Gastroesophageal sphincter (tissue), 4 donors: ENCODE measurements around the gene LUC7L2. TPM values are rescaled to one million over a fixed set of nuclear protein-coding genes. Genes with fewer than 3 reads are reported as not detected.

Experiments
- ATAC-seq: fragments of 150-250 bp; one replicate; pipeline ENCODE4 v1.9.1; 2016; ENCODE audit warnings: mild to moderate bottlenecking, moderate library complexity
- H3K27ac ChIP-seq, 4 donors: fragments of 200-600 bp; sonication (generic) in 3 of 4; 1 replicate in 3 of 4; 2 replicates in 1 of 4; pipeline ENCODE4 v1.5.1; 2016 to 2019
- H3K27me3 ChIP-seq: fragments of 200-600 bp; sonication (generic); one replicate; pipeline ENCODE4 v1.5.1; 2019
- H3K36me3 ChIP-seq, 2 donors: fragments of 200-600 bp; sonication (generic); one replicate each; pipeline ENCODE4 v1.5.1; 2019; ENCODE audit warnings: control low read depth in 1 of 2
- H3K4me1 ChIP-seq, 3 donors: fragments of 200-600 bp; sonication (generic); 1 replicate in 2 of 3; 2 replicates in 1 of 3; pipeline ENCODE4 v1.5.1; 2016 to 2019; ENCODE audit warnings: control low read depth in 2 of 3
- H3K4me3 ChIP-seq, 2 donors: fragments of 200-600 bp; sonication (generic); one replicate each; pipeline ENCODE4 v1.5.1; 2019; ENCODE audit warnings: mild to moderate bottlenecking in 1 of 2, moderate library complexity in 1 of 2
- H3K9me3 ChIP-seq, 3 donors: fragments of 200-600 bp; sonication (generic); one replicate each; pipeline ENCODE4 v1.5.1; 2017 to 2019; ENCODE audit warnings: control low read depth in 2 of 3
- CTCF ChIP-seq, 4 experiments: fragments of 200-600 bp in 2 of 4; fragments of 450-650 bp in 2 of 4; sonication (generic) in 1 of 4; IDR thresholded peaks; one replicate each; pipeline ENCODE4 v1.5.1; 2017 to 2019; ENCODE audit warnings: antibody characterized with exemption in 4 of 4, mild to moderate bottlenecking in 2 of 4, moderate library complexity in 2 of 4
- EP300 ChIP-seq: sonication (generic); formaldehyde crosslinking; IDR thresholded peaks from one replicate; pipeline ENCODE4 v1.6.1; 2017; ENCODE audit warnings: antibody characterized with exemption, mild to moderate bottlenecking
- POLR2A ChIP-seq, 2 donors: fragments of 450-650 bp; IDR thresholded peaks; one replicate each; pipeline ENCODE4 v1.6.1; 2017; ENCODE audit warnings: antibody characterized with exemption in 2 of 2, mild to moderate bottlenecking in 2 of 2, moderate library complexity in 1 of 2
- POLR2AphosphoS5 ChIP-seq: sonication (generic); formaldehyde crosslinking; IDR thresholded peaks from one replicate; pipeline ENCODE4 v1.6.1; 2017; ENCODE audit warnings: antibody characterized with exemption
- WGBS, 2 donors: methylation state at CpG; one replicate each; pipeline ENCODE4 v1.1.5; 2018; ENCODE audit warnings: low coverage in 1 of 2; 5-methylcytosine and 5-hydroxymethylcytosine counted together
- total RNA-seq, 4 donors: library from RNA; depleted of rRNA; stranded (reverse); fragments of >200 nt; gene quantifications; one replicate each; pipeline ENCODE4 v1.1.0, GENCODE V29; 2016

Gene LUC7L2
- total RNA-seq, 4 donors from 2014 or later, result 61.5 to 106 (median 72.6) TPM

GRCh38 chr7:139393621-139394211 lies 34.0 kb downstream of the LUC7L2 start:
- peaks cover 0 to 51% of the 10 kb centered on the region in 2 donors for H3K36me3 ChIP-seq
- ATAC-seq, result no peak
- 100% methylated on average over 1 of the region's 1 CpG for WGBS, 2 donors
- H3K4me3 ChIP-seq, result no peak overlapping the region
- H3K4me1 ChIP-seq, result peaks cover 0 to 23% (median 0%) of the 10 kb centered on the region in 3 donors
- no peak overlapping the region for H3K27ac ChIP-seq
- no peak for TF ChIP-seq EP300
- no peak for TF ChIP-seq POLR2A (IDR thresholded peaks at IDR 0.05)
- TF ChIP-seq CTCF (IDR thresholded peaks at IDR 0.05), result no peak
- TF ChIP-seq POLR2AphosphoS5, result no peak
- H3K27me3 ChIP-seq, result no peaks in the 10 kb centered on the region
- H3K9me3 ChIP-seq, result no peaks in the 10 kb centered on the region

DNA sequence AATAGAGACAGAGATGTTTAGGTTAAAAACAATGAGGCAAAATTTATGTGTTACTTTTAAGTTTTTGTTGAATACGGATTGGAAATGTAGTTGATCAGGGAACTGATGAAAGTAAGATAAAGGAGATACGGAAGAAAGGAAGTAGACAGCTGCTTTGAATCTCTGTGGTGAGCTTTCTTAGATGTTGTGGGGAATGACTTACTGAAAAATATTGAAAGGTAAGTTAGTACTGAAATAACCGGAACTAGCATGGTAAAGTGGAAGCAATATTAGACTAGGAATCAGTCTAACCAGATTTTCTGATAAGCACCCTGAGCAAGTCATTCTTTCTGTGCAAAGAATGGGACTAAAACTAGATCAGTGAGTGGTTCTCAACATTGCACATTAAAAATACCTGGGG lies 34.8 kb downstream of the LUC7L2 start:
- Histone ChIP-seq H3K27me3 (no peaks in the 10 kb centered on the region), H3K4me3 (no peak overlapping the region), H3K9me3 (no peaks in the 10 kb centered on the region), H3K27ac (no peak overlapping the region), H3K4me1 (peaks cover 0 to 23% (median 0%) of the 10 kb centered on the region in 3 donors), H3K36me3 (peaks cover 0 to 51% of the 10 kb centered on the region in 2 donors)
- no peak for ATAC-seq
- TF ChIP-seq CTCF (IDR thresholded peaks at IDR 0.05), result no peak
- no peak for TF ChIP-seq POLR2A (IDR thresholded peaks at IDR 0.05)
- no peak for TF ChIP-seq EP300
- TF ChIP-seq POLR2AphosphoS5, result no peak
- 84 to 85% methylated on average over 2 to 3 of the region's 3 CpGs for WGBS, 2 donors

DNA sequence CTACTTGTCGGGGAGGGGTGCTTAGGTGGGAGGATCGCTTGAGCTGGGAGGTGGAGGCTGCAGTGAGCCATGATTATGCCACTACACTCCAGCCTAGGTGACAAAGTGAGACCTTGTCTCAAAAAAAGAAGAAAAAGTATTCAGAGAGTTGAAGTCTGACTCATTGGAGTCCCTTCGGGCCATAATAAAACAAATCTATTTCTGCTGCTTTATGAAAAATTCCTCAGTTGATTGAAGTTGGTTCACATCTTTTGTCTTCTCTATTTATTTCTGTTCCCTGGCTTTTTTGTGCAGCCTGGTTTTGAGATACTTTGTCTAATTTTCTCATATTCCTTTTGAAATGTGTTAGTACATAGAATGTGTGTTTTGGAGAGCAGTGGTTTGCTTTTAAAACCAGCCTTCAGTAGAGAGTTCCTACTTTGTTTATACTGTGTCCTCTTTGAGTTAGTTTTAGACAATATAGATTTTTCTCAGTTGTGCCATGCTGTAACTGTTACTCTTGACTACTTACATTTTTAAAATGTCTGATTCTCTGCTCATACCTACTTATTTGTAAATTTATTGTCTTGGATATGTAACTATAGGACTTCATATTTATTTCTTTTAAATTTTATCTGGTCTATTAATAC lies 36.7 kb downstream of the LUC7L2 start:
- peaks cover 0 to 23% (median 0%) of the 10 kb centered on the region in 3 donors for H3K4me1 ChIP-seq
- H3K27me3 ChIP-seq, result no peaks in the 10 kb centered on the region
- no peaks in the 10 kb centered on the region for H3K9me3 ChIP-seq
- no peak overlapping the region for H3K4me3 ChIP-seq
- no peak for ATAC-seq
- WGBS, 2 donors, result 29 to 79% methylated on average over 1 to 2 of the region's 3 CpGs
- H3K36me3 ChIP-seq, result peaks cover 0 to 50% of the 10 kb centered on the region in 2 donors
- no peak overlapping the region for H3K27ac ChIP-seq
- TF ChIP-seq POLR2AphosphoS5 (no peak), POLR2A (IDR thresholded peaks at IDR 0.05) (no peak), EP300 (no peak), CTCF (IDR thresholded peaks at IDR 0.05) (no peak)

DNA sequence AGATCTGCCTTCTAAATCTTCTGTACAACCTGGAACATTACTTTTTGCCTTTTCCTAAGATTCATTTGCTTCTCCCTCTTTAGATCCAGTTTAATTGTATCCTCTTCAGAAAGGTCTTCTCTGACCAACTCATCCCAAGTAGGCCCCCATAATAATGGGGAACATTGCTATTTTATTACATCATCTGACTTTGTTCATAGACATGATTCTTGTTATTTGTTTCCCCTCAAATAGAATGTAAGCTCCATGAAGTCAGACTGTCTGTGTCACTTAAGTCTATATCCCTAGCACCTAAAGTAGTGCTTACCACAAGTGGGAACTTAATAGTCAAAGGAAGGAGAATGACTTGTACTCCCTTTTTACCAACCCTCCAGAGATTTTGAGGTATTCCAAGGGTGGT lies 37.5 kb downstream of the LUC7L2 start:
- no peaks in the 10 kb centered on the region for H3K27me3 ChIP-seq
- peaks cover 0 to 23% (median 0%) of the 10 kb centered on the region in 3 donors for H3K4me1 ChIP-seq
- ATAC-seq, result no peak
- peaks cover 0 to 54% of the 10 kb centered on the region in 2 donors for H3K36me3 ChIP-seq
- TF ChIP-seq POLR2A (IDR thresholded peaks at IDR 0.05) (no peak), CTCF (IDR thresholded peaks at IDR 0.05) (no peak), POLR2AphosphoS5 (no peak), EP300 (no peak)
- H3K9me3 ChIP-seq, result no peaks in the 10 kb centered on the region
- no peak overlapping the region for H3K4me3 ChIP-seq
- H3K27ac ChIP-seq, result no peak overlapping the region

DNA sequence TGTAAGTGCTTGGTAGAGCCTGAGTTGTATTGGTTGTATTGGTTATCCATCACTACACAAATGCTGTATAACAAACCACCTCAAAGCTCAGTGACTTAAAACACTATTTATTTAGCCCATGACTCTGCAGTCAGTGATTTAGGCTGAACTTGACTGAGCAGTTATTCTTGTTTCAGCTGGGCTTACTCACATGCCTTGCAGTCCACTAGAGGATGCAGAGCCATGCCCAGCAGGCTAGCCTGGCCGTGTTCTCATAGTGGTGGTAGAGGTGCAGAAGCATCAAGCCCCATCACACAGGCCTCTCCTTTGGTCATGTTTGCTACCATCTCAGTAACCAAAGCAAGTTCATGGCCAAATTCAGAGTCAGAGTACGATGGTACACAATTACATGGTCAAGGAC lies 43.9 kb downstream of the LUC7L2 start:
- H3K36me3 ChIP-seq, result peaks cover 9 to 98% of the 10 kb centered on the region in 2 donors

More for the DNA sequence above, 43.9 kb downstream of the LUC7L2 start:
- no peak for TF ChIP-seq POLR2A (IDR thresholded peaks at IDR 0.05)
- no peak for TF ChIP-seq EP300
- TF ChIP-seq POLR2AphosphoS5, result no peak
- no peak for TF ChIP-seq CTCF (IDR thresholded peaks at IDR 0.05)
- no peak for ATAC-seq
- Histone ChIP-seq H3K9me3 (no peaks in the 10 kb centered on the region), H3K4me3 (no peak overlapping the region), H3K27me3 (no peaks in the 10 kb centered on the region), H3K27ac (no peak overlapping the region), H3K4me1 (no peaks in the 10 kb centered on the region)
- 100% methylated on average over 1 of the region's 2 CpGs; no CpG with 5 or more reads in 1 of the 2 donors for WGBS, 2 donors
